H1 (cell line): Measurements from ENCODE around the gene TCF7L2. TPM values are rescaled to one million over a fixed set of nuclear protein-coding genes. Genes with fewer than 3 reads are reported as not detected.

Source experiments
- CTCF ChIA-PET: fragments of 300-600 bp; sonication (Branson Sonifier 250); formaldehyde crosslinking; loops from one replicate; lab custom pipeline; 2021; ENCODE audit not compliant: partially characterized antibody; lab: Charles Lee
- POLR2A ChIA-PET: fragments of 300-600 bp; sonication (Branson Sonifier 250); formaldehyde crosslinking; loops from one replicate; lab custom pipeline; 2021; ENCODE audit warnings: inconsistent platforms; ENCODE audit not compliant: partially characterized antibody; lab: Charles Lee
- DNase-seq, 2 experiments: peaks; one replicate each; pipeline versions ENCODE4 v3.0.0 to v3.0.0-alpha.2; 2010 to 2022; ENCODE audit warnings: low spot score in 2 of 2, low read depth in 1 of 2, mixed read lengths in 1 of 2
- FAIRE-seq: peaks from 2 replicates; lab custom pipeline; 2011; peaks lifted over from hg19 to GRCh38; lab: Jason Lieb, UNC
- H2AFZ ChIP-seq: 2 replicates; pipeline ENCODE4 v1.8.1; 2012; ENCODE audit warnings: low read length, inconsistent platforms
- H2AK5ac ChIP-seq: 2 replicates; pipeline ENCODE4 v1.6.1; 2013; ENCODE audit warnings: low read depth, low read length
- H2BK120ac ChIP-seq: replicated peaks from 2 replicates; pipeline ENCODE3; 2013; ENCODE audit warnings: low read depth, low read length, inconsistent platforms
- H2BK12ac ChIP-seq: 2 replicates; pipeline ENCODE4 v1.6.1; 2013; ENCODE audit warnings: low read depth, low read length
- H2BK15ac ChIP-seq: 2 replicates; pipeline ENCODE4 v1.6.1; 2013; ENCODE audit warnings: low read length
- H2BK20ac ChIP-seq: 2 replicates; pipeline ENCODE4 v1.6.1; 2013; ENCODE audit warnings: low read length
- H2BK5ac ChIP-seq: 2 replicates; pipeline ENCODE4 v1.6.1; 2013; ENCODE audit warnings: low read depth, low read length
- H3K14ac ChIP-seq: 2 replicates; pipeline ENCODE4 v1.6.1; 2013; ENCODE audit warnings: inconsistent platforms; ENCODE audit not compliant: insufficient read length
- H3K18ac ChIP-seq: 2 replicates; pipeline ENCODE4 v1.6.1; 2013; ENCODE audit warnings: low read length; ENCODE audit errors: extremely low read depth
- H3K23ac ChIP-seq: 2 replicates; pipeline ENCODE4 v1.6.1; 2013; ENCODE audit warnings: inconsistent platforms; ENCODE audit not compliant: insufficient read length
- H3K23me2 ChIP-seq: 2 replicates; pipeline ENCODE4 v1.6.1; 2013; ENCODE audit warnings: low read depth, low read length
- H3K27ac ChIP-seq: 2 replicates; pipeline ENCODE4 v1.6.1; 2011; ENCODE audit warnings: low read depth, low read length, inconsistent platforms
- H3K27me3 ChIP-seq, 4 experiments: replicated peaks in 1 of 4; 1 replicate in 1 of 4; 2 replicates in 3 of 4; pipeline versions ENCODE4 v1.6.1 to v1.8.1; 2011 to 2013; ENCODE audit warnings: low read length in 3 of 4, mild to moderate bottlenecking in 3 of 4, inconsistent platforms in 2 of 4, mixed read lengths in 2 of 4, moderate library complexity in 1 of 4; ENCODE audit not compliant: control insufficient read depth in 3 of 4, insufficient read depth in 3 of 4; ENCODE audit errors: extremely low read depth in 1 of 4
- H3K36me3 ChIP-seq, 4 experiments: 2 replicates each; pipeline versions ENCODE4 v1.6.1 to v1.8.1; 2011 to 2013; ENCODE audit warnings: mild to moderate bottlenecking in 4 of 4, low read length in 3 of 4, moderate library complexity in 2 of 4, control low read depth in 1 of 4, inconsistent platforms in 1 of 4; ENCODE audit not compliant: insufficient read depth in 4 of 4, control insufficient read depth in 2 of 4
- H3K4ac ChIP-seq: replicated peaks from 2 replicates; pipeline ENCODE3; 2013; ENCODE audit warnings: low read length, low read depth, mixed read lengths, inconsistent platforms; ENCODE audit not compliant: insufficient read length
- H3K4me1 ChIP-seq, 4 experiments: replicated peaks in 1 of 4; 1 replicate in 1 of 4; 2 replicates in 3 of 4; pipeline versions ENCODE4 v1.6.1 to v1.8.1; 2011 to 2013; ENCODE audit warnings: low read length in 3 of 4, inconsistent platforms in 2 of 4, mixed read lengths in 1 of 4; ENCODE audit not compliant: insufficient read depth in 4 of 4, control insufficient read depth in 3 of 4
- H3K4me2 ChIP-seq, 2 experiments: 2 replicates each; pipeline versions ENCODE4 v1.6.1 to v1.8.1; 2011 to 2013; ENCODE audit warnings: low read depth in 2 of 2, low read length in 2 of 2, control low read depth in 1 of 2, inconsistent platforms in 1 of 2, mild to moderate bottlenecking in 1 of 2; ENCODE audit not compliant: insufficient read depth in 1 of 2
- H3K4me3 ChIP-seq, 4 experiments: fragments of 200-600, 300-600 bp in 1 of 4; sonication (generic), shearing (Covaris generic), sonication (Bioruptor Twin) in 1 of 4; 2 replicates each; pipeline versions ENCODE4 v1.5.1 to v1.8.1; 2011 to 2016; ENCODE audit warnings: low read length in 4 of 4, low read depth in 3 of 4, control low read depth in 2 of 4, inconsistent platforms in 2 of 4, mild to moderate bottlenecking in 2 of 4, mixed read lengths in 1 of 4, moderate library complexity in 1 of 4; ENCODE audit not compliant: insufficient read depth in 2 of 4; ENCODE audit errors: extremely low read depth in 1 of 4
- H3K56ac ChIP-seq: replicated peaks from 2 replicates; pipeline ENCODE3; 2013; ENCODE audit warnings: low read depth, mild to moderate bottlenecking, mixed read lengths, low read length, inconsistent platforms; ENCODE audit not compliant: insufficient read length
- H3K79me1 ChIP-seq: 2 replicates; pipeline ENCODE4 v1.6.1; 2013; ENCODE audit warnings: low read depth, low read length, control low read depth
- H3K79me2 ChIP-seq, 2 experiments: 2 replicates each; pipeline versions ENCODE4 v1.6.1 to v1.8.1; 2012 to 2013; ENCODE audit warnings: low read length in 2 of 2, mild to moderate bottlenecking in 2 of 2, inconsistent platforms in 1 of 2; ENCODE audit not compliant: insufficient read depth in 2 of 2, control insufficient read depth in 1 of 2
- H3K9ac ChIP-seq, 4 experiments: replicated peaks in 1 of 4; 1 replicate in 1 of 4; 2 replicates in 3 of 4; pipeline versions ENCODE4 v1.6.1 to v1.8.1; 2011 to 2013; ENCODE audit warnings: low read depth in 3 of 4, low read length in 3 of 4, control low read depth in 2 of 4, mild to moderate bottlenecking in 2 of 4, moderate library complexity in 2 of 4, inconsistent platforms in 1 of 4; ENCODE audit errors: extremely low read depth in 1 of 4
- H3K9me3 ChIP-seq, 2 experiments: 2 replicates each; pipeline versions ENCODE4 v1.6.1 to v1.8.1; 2012 to 2013; ENCODE audit warnings: mild to moderate bottlenecking in 2 of 2, moderate library complexity in 2 of 2, control low read depth in 1 of 2, inconsistent platforms in 1 of 2, low read depth in 1 of 2, low read length in 1 of 2, mixed read lengths in 1 of 2; ENCODE audit not compliant: insufficient read depth in 2 of 2
- H4K20me1 ChIP-seq, 2 experiments: replicated peaks in 1 of 2; 2 replicates each; pipeline versions ENCODE3 to v1.8.1; 2011 to 2013; ENCODE audit warnings: inconsistent platforms in 2 of 2, low read length in 2 of 2, mild to moderate bottlenecking in 1 of 2; ENCODE audit not compliant: insufficient read depth in 2 of 2, control insufficient read depth in 1 of 2
- H4K5ac ChIP-seq: 2 replicates; pipeline ENCODE4 v1.6.1; 2013; ENCODE audit warnings: low read length, low read depth, mixed read lengths, inconsistent platforms; ENCODE audit not compliant: insufficient read length
- H4K8ac ChIP-seq: 2 replicates; pipeline ENCODE4 v1.8.0; 2013; ENCODE audit warnings: mild to moderate bottlenecking, moderate library complexity, low read length, inconsistent platforms; ENCODE audit not compliant: insufficient read depth; ENCODE audit errors: extremely low read depth
- H4K91ac ChIP-seq: replicated peaks from 2 replicates; pipeline ENCODE3; 2013; ENCODE audit warnings: low read length, mixed read lengths, inconsistent platforms; ENCODE audit not compliant: insufficient read length
- ATF2 ChIP-seq: IDR thresholded peaks from 2 replicates; pipeline ENCODE4 v1.6.1; 2012; ENCODE audit warnings: low read length, inconsistent platforms
- GTF2F1 ChIP-seq: IDR thresholded peaks from 2 replicates; pipeline ENCODE4 v1.6.1; 2012; ENCODE audit warnings: low read depth, low read length, improper control_type of control experiment, borderline replicate concordance
- TAF1 ChIP-seq: IDR thresholded peaks from 2 replicates; pipeline ENCODE4 v1.6.1; 2011; ENCODE audit warnings: mild to moderate bottlenecking, low read depth, low read length
- WGBS, 2 experiments: shearing (Covaris generic) in 1 of 2; methylation state at CpG; one replicate each; pipeline versions ENCODE4 v1.1.6 to v1.1.7; 2013 to 2015; ENCODE audit warnings: low lambda C conversion rate in 2 of 2, mixed read lengths in 2 of 2, inconsistent platforms in 1 of 2, low coverage in 1 of 2, missing lambda C conversion rate in 1 of 2; ENCODE audit not compliant: insufficient replicate concordance in 2 of 2, insufficient coverage in 1 of 2, insufficient read length in 1 of 2; ENCODE audit errors: extremely low coverage in 1 of 2, missing lambda C conversion rate in 1 of 2; 5-methylcytosine and 5-hydroxymethylcytosine counted together
- polyA plus RNA-seq, 7 experiments: library from polyadenylated mRNA; depleted of rRNA in 3 of 7; stranded (reverse) in 5 of 7; unstranded in 2 of 7; fragments of >200 nt in 5 of 7; fragments of 200-250 nt in 2 of 7; gene quantifications; 1 replicate in 5 of 7; 2 replicates in 1 of 7; 4 replicates in 1 of 7; pipeline versions ENCODE4 v1.2.1 to v1.2.3, GENCODE V29; 2011 to 2013; ENCODE audit warnings: missing spikeins in 2 of 7, mixed read lengths in 2 of 7
- total RNA-seq: library from RNA; stranded (reverse); fragmentation: NEBNext Ultra II Directional; extraction: Animal tissue kit (Norgen Biotek cat#: 25700); gene quantifications from 2 replicates; pipeline ENCODE4 v1.2.1, GENCODE V29; 2021
- TF ChIP-seq, protein P1 (sequence below): IDR thresholded peaks from 2 replicates; pipeline ENCODE4 v1.6.1; 2012; ENCODE audit warnings: inconsistent platforms

The TCF7L2 gene
- total and polyA plus RNA-seq, 2 of the 8 experiments (the other 6 are each of a cell fraction or from before 2014, with no cell fraction given) = 33.9 to 67.3 TPM

GRCh38 chr10:113064039-113064438 is 114.0 kb downstream of the TCF7L2 start:
- no peak overlapping the region for H3K14ac ChIP-seq
- no peak overlapping the region for H2BK15ac ChIP-seq
- no peak overlapping the region for H3K56ac ChIP-seq
- peaks cover 26% of the 10 kb centered on the region for H3K79me1 ChIP-seq
- H2AK5ac ChIP-seq = no peak overlapping the region
- H3K27ac ChIP-seq = no peak overlapping the region
- no peak overlapping the region for H2BK120ac ChIP-seq
- no peaks in the 10 kb centered on the region; the same call in 1 of the 2 replicates for H3K23me2 ChIP-seq
- peaks cover 8 to 40% (median 21%) of the 10 kb centered on the region in 4 experiments for H3K4me1 ChIP-seq
- H3K4me3 ChIP-seq = no peak overlapping the region
- H2BK12ac ChIP-seq = no peak overlapping the region
- H4K91ac ChIP-seq = no peak overlapping the region
- H3K36me3 ChIP-seq = peaks cover 0 to 9% (median 4%) of the 10 kb centered on the region in 4 experiments; a peak in 2 of 8 replicates
- peaks cover 9 to 100% of the 10 kb centered on the region in 2 experiments; a peak in 3 of 4 replicates for H3K79me2 ChIP-seq
- H2BK20ac ChIP-seq = no peak overlapping the region
- WGBS, 2 experiments = 82% methylated on average over 5 of the region's 5 CpGs; no CpG with 5 or more reads in 1 of the 2 experiments
- H3K23ac ChIP-seq = no peak overlapping the region
- H3K4ac ChIP-seq = no peak overlapping the region
- FAIRE-seq (no peak), DNase-seq (no peak)
- H3K9ac ChIP-seq = no peak overlapping the region
- no peaks in the 10 kb centered on the region for H3K9me3 ChIP-seq
- ChIA-PET POLR2A (no interaction called here), CTCF (interaction anchor here (0.6 to 2.0 kb wide), 7 partner anchors 10 to 276 kb away, joined by 3 to 5 read pairs (median 4); no protein-coding TSS in a partner anchor)
- no peak overlapping the region for H4K8ac ChIP-seq
- no peak overlapping the region for H2BK5ac ChIP-seq
- no peak overlapping the region for H3K18ac ChIP-seq
- no peak overlapping the region for H4K5ac ChIP-seq
- H2AFZ ChIP-seq = no peak overlapping the region
- no peaks in the 10 kb centered on the region for H3K27me3 ChIP-seq
- H3K4me2 ChIP-seq = peak overlapping the region in 1 of 2 experiments; percentile 4; a peak in 1 of 4 replicates
- peaks cover 15 to 22% of the 10 kb centered on the region in 2 experiments for H4K20me1 ChIP-seq
- TF ChIP-seq GTF2F1 (no peak), TAF1 (no peak), ATF2 (no peak)
- TF ChIP-seq, protein P1, sequence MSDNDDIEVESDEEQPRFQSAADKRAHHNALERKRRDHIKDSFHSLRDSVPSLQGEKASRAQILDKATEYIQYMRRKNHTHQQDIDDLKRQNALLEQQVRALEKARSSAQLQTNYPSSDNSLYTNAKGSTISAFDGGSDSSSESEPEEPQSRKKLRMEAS = no peak
